ENCODE measurements around the gene CUEDC1. TPM values are rescaled to one million over a fixed set of nuclear protein-coding genes. Genes with fewer than 3 reads are reported as not detected.

Gene CUEDC1
- total RNA-seq, 2 experiments from 2014 or later = 0.47 TPM; not detected in 1

- DNase-seq = no peak
- peaks cover 26% of the 10 kb centered on the region for H3K36me3 Mint-ChIP-seq (ENCODE audit: low read depth)
- H3K27ac Mint-ChIP-seq = peak overlapping the region; percentile 26
- H3K4me1 Mint-ChIP-seq = peaks cover 66% of the 10 kb centered on the region
- no peak overlapping the region for H3K4me3 Mint-ChIP-seq
- no peaks in the 10 kb centered on the region for H3K27me3 Mint-ChIP-seq
- POLR2A ChIA-PET = interaction anchor here (0.7 to 1.6 kb wide), 2 partner anchors 13 to 42 kb away, joined by 3 to 4 read pairs; partner anchors contain the start of gene SRSF1
- no peaks in the 10 kb centered on the region for H3K9me3 Mint-ChIP-seq
- CTCF ChIA-PET = interaction anchor here (1.1 to 3.8 kb wide), 4 partner anchors 13 to 198 kb away, joined by 3 to 15 read pairs (median 3); partner anchors contain the start of genes EPX and SRSF1
These were observed 38.5 kb upstream of the CUEDC1 start for GRCh38 chr17:57993471-57994365.

GRCh38 chr17:57991537-57991936 lies 36.3 kb upstream of the CUEDC1 start:
- Mint-ChIP-seq H3K36me3 (ENCODE audit: low read depth) (peaks cover 15% of the 10 kb centered on the region), H3K27ac (no peak overlapping the region), H3K4me3 (no peak overlapping the region), H3K4me1 (peaks cover 64% of the 10 kb centered on the region), H3K9me3 (no peaks in the 10 kb centered on the region), H3K27me3 (no peaks in the 10 kb centered on the region)
- DNase-seq = no peak
- CTCF ChIA-PET = interaction anchor here (1.0 to 3.6 kb wide), 2 partner anchors 8 to 11 kb away, joined by 3 to 25 read pairs; no protein-coding TSS in a partner anchor
- POLR2A ChIA-PET = no interaction called here

GRCh38 chr17:57990037-57990436 lies 34.8 kb upstream of the CUEDC1 start:
- CTCF ChIA-PET = interaction anchor here (0.6 to 3.6 kb wide), 5 partner anchors 10 to 127 kb away, joined by 3 to 25 read pairs (median 3); no protein-coding TSS in a partner anchor
- no peak for DNase-seq
- Mint-ChIP-seq H3K27me3 (no peaks in the 10 kb centered on the region), H3K9me3 (no peaks in the 10 kb centered on the region), H3K36me3 (ENCODE audit: low read depth) (peaks cover 22% of the 10 kb centered on the region), H3K4me3 (peak overlapping the region; percentile 89), H3K4me1 (peaks cover 66% of the 10 kb centered on the region), H3K27ac (no peak overlapping the region)
- POLR2A ChIA-PET = no interaction called here

- H3K4me1 Mint-ChIP-seq = peaks cover 67% of the 10 kb centered on the region
- peak overlapping the region; percentile 93 for H3K27ac Mint-ChIP-seq
- H3K9me3 Mint-ChIP-seq = no peaks in the 10 kb centered on the region
- ChIA-PET CTCF (interaction anchor here (1.1 to 3.6 kb wide), 5 partner anchors 11 to 134 kb away, joined by 3 to 25 read pairs (median 5); no protein-coding TSS in a partner anchor), POLR2A (interaction anchor here (1.4 kb wide), 1 partner anchor 18 kb away, joined by 4 read pairs; the partner anchor contains the start of gene SRSF1)
- peak; percentile 70 for DNase-seq
- H3K36me3 Mint-ChIP-seq (ENCODE audit: low read depth) = peaks cover 25% of the 10 kb centered on the region
- H3K4me3 Mint-ChIP-seq = peak overlapping the region; percentile 89
- H3K27me3 Mint-ChIP-seq = no peaks in the 10 kb centered on the region
These were observed 33.4 kb upstream of the CUEDC1 start for GRCh38 chr17:57988301-57989250.

- ChIA-PET POLR2A (no interaction called here), CTCF (interaction anchor here (1.9 to 3.6 kb wide), 3 partner anchors 12 to 133 kb away, joined by 4 to 25 read pairs (median 6); no protein-coding TSS in a partner anchor)
- Mint-ChIP-seq H3K27me3 (no peaks in the 10 kb centered on the region), H3K4me3 (peak within 1 kb of the TSS; percentile 90), H3K36me3 (ENCODE audit: low read depth) (peaks cover 31% of the 10 kb centered on the region), H3K4me1 (peaks cover 71% of the 10 kb centered on the region), H3K9me3 (no peaks in the 10 kb centered on the region), H3K27ac (peak within 1 kb of the TSS; percentile 93)
- DNase-seq = peak; percentile 83
These were observed 32.5 kb upstream of the CUEDC1 start, which contains the start of gene VEZF1 for GRCh38 chr17:57987581-57988300. VEZF1 (minus strand) TSS chr17:57988254; CDS start chr17:57988111, 143 bp downstream.

GRCh38 chr17:57986841-57987580 lies 31.8 kb upstream of the CUEDC1 start:
- Mint-ChIP-seq H3K27ac (peak overlapping the region; percentile 90), H3K4me3 (peak overlapping the region; percentile 90), H3K27me3 (no peaks in the 10 kb centered on the region), H3K9me3 (no peaks in the 10 kb centered on the region), H3K36me3 (ENCODE audit: low read depth) (peaks cover 38% of the 10 kb centered on the region), H3K4me1 (peaks cover 74% of the 10 kb centered on the region)
- POLR2A ChIA-PET = interaction anchor here (0.6 kb wide), 1 partner anchor 21 kb away, joined by 3 read pairs; the partner anchor contains the start of gene SRSF1
- peak; percentile 34 for DNase-seq
- CTCF ChIA-PET = interaction anchor here (0.7 to 2.4 kb wide), 9 partner anchors 12 to 228 kb away, joined by 3 to 11 read pairs (median 4); partner anchors contain the start of genes CUEDC1 and SRSF1

- peaks cover 46% of the 10 kb centered on the region for H3K36me3 Mint-ChIP-seq (ENCODE audit: low read depth)
- no peaks in the 10 kb centered on the region for H3K27me3 Mint-ChIP-seq
- POLR2A ChIA-PET = no interaction called here
These were observed 30.4 kb upstream of the CUEDC1 start for GRCh38 chr17:57985675-57985974.

GRCh38 chr17:57984936-57985674 lies 29.9 kb upstream of the CUEDC1 start:
- Mint-ChIP-seq H3K4me1 (peaks cover 71% of the 10 kb centered on the region), H3K9me3 (no peaks in the 10 kb centered on the region), H3K27ac (peak overlapping the region; percentile 27), H3K4me3 (no peak overlapping the region), H3K27me3 (no peaks in the 10 kb centered on the region), H3K36me3 (ENCODE audit: low read depth) (peaks cover 50% of the 10 kb centered on the region)
- DNase-seq = no peak
- ChIA-PET CTCF (interaction anchor here (1.1 to 2.4 kb wide), 3 partner anchors 9 to 23 kb away, joined by 4 to 11 read pairs (median 4); partner anchors contain the start of gene SRSF1), POLR2A (no interaction called here)

More at GRCh38 chr17:57985675-57985974, 30.4 kb upstream of the CUEDC1 start:
- DNase-seq = no peak
- peak overlapping the region; percentile 13 for H3K27ac Mint-ChIP-seq
- CTCF ChIA-PET = interaction anchor here (1.1 to 2.4 kb wide), 5 partner anchors 14 to 90 kb away, joined by 3 to 11 read pairs (median 6); partner anchors contain the start of gene SRSF1
- H3K9me3 Mint-ChIP-seq = no peaks in the 10 kb centered on the region
- H3K4me3 Mint-ChIP-seq = peak overlapping the region; percentile 22
- H3K4me1 Mint-ChIP-seq = peaks cover 74% of the 10 kb centered on the region

- ChIA-PET CTCF (interaction anchor here (1.2 kb wide), 1 partner anchor 8 kb away, joined by 4 read pairs; no protein-coding TSS in a partner anchor), POLR2A (no interaction called here)
- Mint-ChIP-seq H3K4me1 (peaks cover 64% of the 10 kb centered on the region), H3K27me3 (no peaks in the 10 kb centered on the region), H3K9me3 (no peaks in the 10 kb centered on the region), H3K36me3 (ENCODE audit: low read depth) (peaks cover 50% of the 10 kb centered on the region), H3K4me3 (no peak overlapping the region), H3K27ac (no peak overlapping the region)
- no peak for DNase-seq
These were observed 29.2 kb upstream of the CUEDC1 start for GRCh38 chr17:57984261-57984890.

- Mint-ChIP-seq H3K36me3 (ENCODE audit: low read depth) (peaks cover 56% of the 10 kb centered on the region), H3K4me1 (peaks cover 55% of the 10 kb centered on the region), H3K9me3 (no peaks in the 10 kb centered on the region), H3K27ac (no peak overlapping the region), H3K27me3 (no peaks in the 10 kb centered on the region), H3K4me3 (no peak overlapping the region)
- DNase-seq = no peak
- ChIA-PET CTCF (interaction anchor here (1.0 to 1.4 kb wide), 2 partner anchors 12 to 16 kb away, joined by 3 read pairs; no protein-coding TSS in a partner anchor), POLR2A (no interaction called here)
These were observed 28.2 kb upstream of the CUEDC1 start for GRCh38 chr17:57983446-57983845.
